Ovary (tissue), 9 donors: ENCODE data around the gene ARHGEF25. TPM values are rescaled to one million over a fixed set of nuclear protein-coding genes. Genes with fewer than 3 reads are reported as not detected.
"Not testable (repeated sequence)": the region's sequence is repeated elsewhere in the genome, so short reads cannot be mapped to it uniquely, and the experiment has no call there.

Experiments
- DNase-seq, 5 donors: peaks; one replicate each; pipeline ENCODE4 v3.0.0-alpha.2; 2019 to 2020
- H3K27ac ChIP-seq, 2 donors: fragments of 200-600 bp; one replicate each; pipeline versions ENCODE4 v1.5.1 to v1.8.0; 2019 to 2022
- H3K27me3 ChIP-seq: fragments of 200-600 bp; one replicate; pipeline ENCODE4 v1.8.0; 2022
- H3K36me3 ChIP-seq: fragments of 200-600 bp; sonication (generic); one replicate; pipeline ENCODE4 v1.5.1; 2019
- H3K4me1 ChIP-seq: one replicate; pipeline ENCODE4 v1.8.1; 2013; ENCODE audit warnings: mild to moderate bottlenecking, moderate library complexity; ENCODE audit not compliant: insufficient read depth
- H3K4me3 ChIP-seq: fragments of 200-600 bp; sonication (generic); one replicate; pipeline ENCODE4 v1.5.1; 2017
- H3K9me3 ChIP-seq, 2 donors: fragments of 200-600 bp in 1 of 2; sonication (generic) in 1 of 2; one replicate each; pipeline versions ENCODE4 v1.5.1 to v1.8.1; 2013 to 2019; ENCODE audit warnings: mild to moderate bottlenecking in 1 of 2, moderate library complexity in 1 of 2
- EP300 ChIP-seq: sonication (generic); formaldehyde crosslinking; IDR thresholded peaks from one replicate; pipeline ENCODE4 v1.6.1; 2017; ENCODE audit warnings: antibody characterized with exemption
- POLR2A ChIP-seq: fragments of 450-650 bp; IDR thresholded peaks from one replicate; pipeline ENCODE4 v1.6.1; 2017; ENCODE audit warnings: antibody characterized with exemption, mild to moderate bottlenecking, moderate library complexity
- WGBS, 3 donors: extraction: QIAGEN DNeasy Blood & Tissue Kit in 1 of 3; methylation state at CpG; one replicate each; pipeline versions ENCODE4 v1.1.5 to v1.1.7; 2013 to 2017; 5-methylcytosine and 5-hydroxymethylcytosine counted together
- intact Hi-C, 4 donors: fragments of 100-400 bp; cut with DNase I; formaldehyde crosslinking; loops; one replicate each; pipeline versions ENCODE4 v1.11.0 to v1.15.1; 2022 to 2023
- polyA plus RNA-seq, 2 donors: library from polyadenylated mRNA; stranded (reverse); fragments of 200-250 nt in 1 of 2; fragments of 350-450 nt in 1 of 2; fragmentation: Illumina TruSeq in 1 of 2; extraction: RNeasy Lipid Tissue Mini Kit (QIAGEN cat#74804) in 1 of 2; gene quantifications; one replicate each; pipeline ENCODE4 v1.2.3, GENCODE V29; 2013 to 2014
- total RNA-seq, 7 donors: library from RNA; depleted of rRNA in 2 of 7; stranded (reverse); fragments of >200 nt in 2 of 7; fragmentation: NEBNext Ultra II Directional in 3 of 7; extraction: Animal tissue kit (Norgen Biotek cat#: 25700) in 3 of 7; gene quantifications; one replicate each; pipeline versions ENCODE4 v1.1.0 to v1.2.4, GENCODE V29; 2016 to 2023
- TF ChIP-seq, protein P1 (sequence below), 3 donors: fragments of 450-650 bp in 2 of 3; fragments of 200-600 bp in 1 of 3; IDR thresholded peaks; one replicate each; pipeline versions ENCODE4 v1.5.1 to v1.8.0; 2016 to 2022; ENCODE audit warnings: antibody characterized with exemption in 3 of 3, mild to moderate bottlenecking in 1 of 3
- donor health status: DM: no; HTN: no; CAD: no; lungs with moderate emphysema.
- donor health status: DM: no; HTN: no; CAD: no.
- donor health status: Bipolar disorder and iron deficiency.
- donor health status: DM: yes; HTN: yes; CAD: no.
- donor health status: DM: no; HTN: no; CAD: no.
- donor health status: DM: yes; HTN: yes; CAD: no.

Gene ARHGEF25
- total and polyA plus RNA-seq, 9 donors: 22.1 to 48.8 (median 38.7) TPM

DNA sequence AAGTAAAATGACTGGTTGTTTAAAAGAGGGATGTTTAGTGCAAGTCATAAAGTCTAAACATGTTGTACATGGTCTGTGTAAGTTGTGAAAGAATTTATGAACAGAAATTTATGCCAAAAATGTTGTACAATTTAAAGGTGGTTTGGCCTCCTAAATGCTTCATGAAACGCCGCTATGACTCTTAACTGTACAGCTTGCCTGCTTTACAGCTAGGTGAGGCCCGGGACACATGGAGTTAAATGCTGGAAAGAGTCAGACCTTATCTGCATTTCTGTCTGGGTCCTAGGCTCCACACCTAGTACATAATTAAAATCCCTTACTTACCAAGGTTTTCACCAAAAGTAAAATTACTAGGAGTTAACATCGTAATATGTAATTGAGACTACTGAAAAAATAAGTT is 50.1 kb downstream of the ARHGEF25 start:
- Histone ChIP-seq H3K27ac (no peak overlapping the region), H3K9me3 (no peaks in the 10 kb centered on the region), H3K4me1 (no peaks in the 10 kb centered on the region), H3K27me3 (no peaks in the 10 kb centered on the region), H3K4me3 (no peak overlapping the region), H3K36me3 (no peaks in the 10 kb centered on the region)
- TF ChIP-seq EP300 (no peak), POLR2A (no peak)
- TF ChIP-seq, protein P1, sequence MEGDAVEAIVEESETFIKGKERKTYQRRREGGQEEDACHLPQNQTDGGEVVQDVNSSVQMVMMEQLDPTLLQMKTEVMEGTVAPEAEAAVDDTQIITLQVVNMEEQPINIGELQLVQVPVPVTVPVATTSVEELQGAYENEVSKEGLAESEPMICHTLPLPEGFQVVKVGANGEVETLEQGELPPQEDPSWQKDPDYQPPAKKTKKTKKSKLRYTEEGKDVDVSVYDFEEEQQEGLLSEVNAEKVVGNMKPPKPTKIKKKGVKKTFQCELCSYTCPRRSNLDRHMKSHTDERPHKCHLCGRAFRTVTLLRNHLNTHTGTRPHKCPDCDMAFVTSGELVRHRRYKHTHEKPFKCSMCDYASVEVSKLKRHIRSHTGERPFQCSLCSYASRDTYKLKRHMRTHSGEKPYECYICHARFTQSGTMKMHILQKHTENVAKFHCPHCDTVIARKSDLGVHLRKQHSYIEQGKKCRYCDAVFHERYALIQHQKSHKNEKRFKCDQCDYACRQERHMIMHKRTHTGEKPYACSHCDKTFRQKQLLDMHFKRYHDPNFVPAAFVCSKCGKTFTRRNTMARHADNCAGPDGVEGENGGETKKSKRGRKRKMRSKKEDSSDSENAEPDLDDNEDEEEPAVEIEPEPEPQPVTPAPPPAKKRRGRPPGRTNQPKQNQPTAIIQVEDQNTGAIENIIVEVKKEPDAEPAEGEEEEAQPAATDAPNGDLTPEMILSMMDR (IDR thresholded peaks at IDR 0.05): no peak
- WGBS, 3 donors: 79 to 86% (median 86%) methylated on average over 4 of the region's 4 CpGs
- intact Hi-C loops: no loop called here
- no peak for DNase-seq

GRCh38 chr12:57665066-57665820 is 54.0 kb downstream of the ARHGEF25 start:
- 85 to 90% (median 89%) methylated on average over 34 of the region's 34 CpGs for WGBS, 3 donors
- H3K36me3 ChIP-seq, H3K4me1 ChIP-seq, H3K4me3 ChIP-seq, H3K27ac ChIP-seq, H3K27me3 ChIP-seq, DNase-seq, H3K9me3 ChIP-seq, intact Hi-C loops: not testable (repeated sequence)

Other genes with a start within 250 kb of the ARHGEF25 start
- gene R3HDM2, start 180.4 kb upstream of the ARHGEF25 start, total RNA-seq: 10 to 100 TPM; 24.3 to 81.4 (median 65.6) TPM
- 10 to 100 TPM; 33.5 to 66.9 TPM for gene R3HDM2, start 180.4 kb upstream of the ARHGEF25 start, polyA plus RNA-seq
- gene INHBC, start 176.7 kb upstream of the ARHGEF25 start, total RNA-seq: under 1 TPM in 2 of 7 donors, not detected in 5; 0.12 to 0.27 TPM
- gene INHBC, start 176.7 kb upstream of the ARHGEF25 start, polyA plus RNA-seq: under 1 TPM; 0.07 to 0.12 TPM
- gene INHBE, start 156.1 kb upstream of the ARHGEF25 start, total RNA-seq: not detected
- not detected for gene INHBE, start 156.1 kb upstream of the ARHGEF25 start, polyA plus RNA-seq
- gene GLI1, start 151.7 kb upstream of the ARHGEF25 start, total RNA-seq: 1 to 10 TPM in 2 of 7 donors, under 1 TPM in 4, not detected in 1; 0.48 to 4.1 (median 0.74) TPM
- 1 to 10 TPM; 2.2 to 4.1 TPM for gene GLI1, start 151.7 kb upstream of the ARHGEF25 start, polyA plus RNA-seq
- gene ARHGAP9, start 131.6 kb upstream of the ARHGEF25 start, total RNA-seq: 1 to 10 TPM; 2.7 to 8.0 (median 4.2) TPM
- 1 to 10 TPM; 2.6 to 9.5 TPM for gene ARHGAP9, start 131.6 kb upstream of the ARHGEF25 start, polyA plus RNA-seq
- gene MARS1, start 123.4 kb upstream of the ARHGEF25 start, total RNA-seq: 100 to 1,000 TPM in 2 of 7 donors, 10 to 100 TPM in 5; 21.1 to 479 (median 66.4) TPM
- 10 to 100 TPM; 30.8 to 87.4 TPM for gene MARS1, start 123.4 kb upstream of the ARHGEF25 start, polyA plus RNA-seq
- gene DDIT3, start 90.9 kb upstream of the ARHGEF25 start, total RNA-seq: 10 to 100 TPM; 22.1 to 84.9 (median 29.2) TPM
- 10 to 100 TPM; 34.9 to 62.1 TPM for gene DDIT3, start 90.9 kb upstream of the ARHGEF25 start, polyA plus RNA-seq
- 100 to 1,000 TPM in 2 of 7 donors, 10 to 100 TPM in 5; 25.2 to 122 (median 79.7) TPM for gene MBD6, start 88.6 kb upstream of the ARHGEF25 start, total RNA-seq
- 10 to 100 TPM; 18.1 to 35.0 TPM for gene MBD6, start 88.6 kb upstream of the ARHGEF25 start, polyA plus RNA-seq
- 100 to 1,000 TPM in 1 of 7 donors, 10 to 100 TPM in 6; 70.7 to 100 (median 97.4) TPM for gene DCTN2, start 64.2 kb upstream of the ARHGEF25 start, total RNA-seq
- gene DCTN2, start 64.2 kb upstream of the ARHGEF25 start, polyA plus RNA-seq: 100 to 1,000 TPM; 128 to 226 TPM
- under 1 TPM in 6 of 7 donors, not detected in 1; 0.08 to 0.48 (median 0.30) TPM for gene KIF5A, start 61.4 kb upstream of the ARHGEF25 start, total RNA-seq
- under 1 TPM; 0.15 to 0.48 TPM for gene KIF5A, start 61.4 kb upstream of the ARHGEF25 start, polyA plus RNA-seq
- 10 to 100 TPM; 16.9 to 30.4 (median 21.2) TPM for gene PIP4K2C, start 20.2 kb upstream of the ARHGEF25 start, total RNA-seq
- gene PIP4K2C, start 20.2 kb upstream of the ARHGEF25 start, polyA plus RNA-seq: 10 to 100 TPM; 13.1 to 42.0 TPM
- 10 to 100 TPM; 50.0 to 75.2 (median 57.8) TPM for gene DTX3, start 6.6 kb upstream of the ARHGEF25 start, total RNA-seq
- gene DTX3, start 6.6 kb upstream of the ARHGEF25 start, polyA plus RNA-seq: 10 to 100 TPM; 37.9 to 56.2 TPM
- gene B4GALNT1, start 21.8 kb downstream of the ARHGEF25 start, total RNA-seq: 1 to 10 TPM in 1 of 7 donors, under 1 TPM in 6; 0.28 to 1.5 (median 0.56) TPM
- 1 to 10 TPM in 1 of 2 donors, under 1 TPM in 1; 0.22 to 1.3 TPM for gene B4GALNT1, start 21.8 kb downstream of the ARHGEF25 start, polyA plus RNA-seq
- gene OS9, start 82.7 kb downstream of the ARHGEF25 start, total RNA-seq: 100 to 1,000 TPM; 128 to 227 (median 200) TPM
- 100 to 1,000 TPM; 197 to 387 TPM for gene OS9, start 82.7 kb downstream of the ARHGEF25 start, polyA plus RNA-seq
- gene AGAP2, start 127.3 kb downstream of the ARHGEF25 start, total RNA-seq: under 1 TPM; 0.34 to 0.99 (median 0.60) TPM
- 1 to 10 TPM in 1 of 2 donors, under 1 TPM in 1; 0.33 to 1.3 TPM for gene AGAP2, start 127.3 kb downstream of the ARHGEF25 start, polyA plus RNA-seq
- gene TSPAN31, start 133.6 kb downstream of the ARHGEF25 start, total RNA-seq: 10 to 100 TPM; 27.7 to 64.0 (median 32.5) TPM
- gene TSPAN31, start 133.6 kb downstream of the ARHGEF25 start, polyA plus RNA-seq: 10 to 100 TPM; 44.0 to 63.7 TPM
- 100 to 1,000 TPM; 111 to 175 (median 122) TPM for gene CDK4, start 140.9 kb downstream of the ARHGEF25 start, total RNA-seq
- gene CDK4, start 140.9 kb downstream of the ARHGEF25 start, polyA plus RNA-seq: 100 to 1,000 TPM in 1 of 2 donors, 10 to 100 TPM in 1; 82.7 to 127 TPM
- 10 to 100 TPM in 1 of 7 donors, 1 to 10 TPM in 6; 5.0 to 15.2 (median 7.7) TPM for gene MARCHF9, start 143.7 kb downstream of the ARHGEF25 start, total RNA-seq
- 1 to 10 TPM; 5.0 to 7.9 TPM for gene MARCHF9, start 143.7 kb downstream of the ARHGEF25 start, polyA plus RNA-seq
- gene CYP27B1, start 155.6 kb downstream of the ARHGEF25 start, total RNA-seq: 1 to 10 TPM in 4 of 7 donors, under 1 TPM in 3; 0.12 to 2.5 (median 1.0) TPM
- gene CYP27B1, start 155.6 kb downstream of the ARHGEF25 start, polyA plus RNA-seq: under 1 TPM; 0.18 to 0.30 TPM
- gene METTL1, start 160.7 kb downstream of the ARHGEF25 start, total RNA-seq: 10 to 100 TPM in 6 of 7 donors, 1 to 10 TPM in 1; 5.7 to 48.6 (median 26.4) TPM
- 10 to 100 TPM; 10.6 to 29.3 TPM for gene METTL1, start 160.7 kb downstream of the ARHGEF25 start, polyA plus RNA-seq
- gene EEF1AKMT3, start 161.2 kb downstream of the ARHGEF25 start, total RNA-seq: 10 to 100 TPM; 11.0 to 18.0 (median 15.2) TPM
- gene EEF1AKMT3, start 161.2 kb downstream of the ARHGEF25 start, polyA plus RNA-seq: 10 to 100 TPM; 10.4 to 15.0 TPM
- gene TSFM, start 171.4 kb downstream of the ARHGEF25 start, total RNA-seq: 10 to 100 TPM; 13.2 to 23.0 (median 20.1) TPM
- 10 to 100 TPM; 17.5 to 28.1 TPM for gene TSFM, start 171.4 kb downstream of the ARHGEF25 start, polyA plus RNA-seq
- gene AVIL, start 207.3 kb downstream of the ARHGEF25 start, total RNA-seq: 1 to 10 TPM; 1.4 to 5.3 (median 4.7) TPM
- gene AVIL, start 207.3 kb downstream of the ARHGEF25 start, polyA plus RNA-seq: 1 to 10 TPM; 2.9 to 8.1 TPM
- gene CTDSP2, start 235.3 kb downstream of the ARHGEF25 start, total RNA-seq: 100 to 1,000 TPM in 6 of 7 donors, 10 to 100 TPM in 1; 73.1 to 212 (median 189) TPM
- 100 to 1,000 TPM in 1 of 2 donors, 10 to 100 TPM in 1; 94.8 to 165 TPM for gene CTDSP2, start 235.3 kb downstream of the ARHGEF25 start, polyA plus RNA-seq